ENCODE results near the gene CHMP5.

Gene CHMP5

DNA sequence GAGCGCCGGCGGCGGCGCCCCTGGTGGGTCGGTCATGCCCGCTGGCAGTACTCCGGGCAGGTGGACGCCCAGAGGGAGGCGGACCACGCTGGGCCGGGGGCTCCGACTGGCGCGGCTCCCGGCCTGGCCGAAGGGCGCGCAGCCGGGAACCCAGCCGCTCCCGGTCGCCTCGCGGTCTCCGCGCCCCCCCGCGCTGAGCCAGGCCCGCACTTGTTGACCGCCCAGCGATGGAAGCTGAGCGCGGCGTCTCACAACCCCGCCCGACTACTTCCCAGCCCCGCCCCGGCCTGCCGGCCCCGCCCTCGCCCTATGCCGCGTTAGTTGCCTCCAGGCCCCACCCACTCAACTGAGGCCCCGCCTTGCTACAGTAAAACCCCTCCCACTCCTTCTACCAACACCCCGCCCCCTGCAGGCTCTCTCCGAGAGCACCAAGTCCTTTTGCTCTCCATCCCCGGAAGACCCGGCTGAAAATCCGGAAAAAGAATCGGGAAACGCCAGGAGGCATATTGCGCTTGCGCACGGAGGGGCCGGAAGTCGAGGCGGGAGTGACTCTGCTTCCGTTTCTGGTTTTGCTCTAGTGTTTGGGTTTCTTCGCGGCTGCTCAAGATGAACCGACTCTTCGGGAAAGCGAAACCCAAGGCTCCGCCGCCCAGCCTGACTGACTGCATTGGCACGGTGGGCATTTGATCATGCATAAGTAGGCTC lies at the start of gene CHMP5, which contains the start of gene BAG1:
Gene CHMP5, plus strand, starts transcription at position 577 of the 705 bp plus-strand sequence. Its CDS starts 30 bp downstream, at position 607.
Gene BAG1, minus strand, starts transcription at position 236 of the 705 bp plus-strand sequence.
- TF ChIP-seq, protein P1, sequence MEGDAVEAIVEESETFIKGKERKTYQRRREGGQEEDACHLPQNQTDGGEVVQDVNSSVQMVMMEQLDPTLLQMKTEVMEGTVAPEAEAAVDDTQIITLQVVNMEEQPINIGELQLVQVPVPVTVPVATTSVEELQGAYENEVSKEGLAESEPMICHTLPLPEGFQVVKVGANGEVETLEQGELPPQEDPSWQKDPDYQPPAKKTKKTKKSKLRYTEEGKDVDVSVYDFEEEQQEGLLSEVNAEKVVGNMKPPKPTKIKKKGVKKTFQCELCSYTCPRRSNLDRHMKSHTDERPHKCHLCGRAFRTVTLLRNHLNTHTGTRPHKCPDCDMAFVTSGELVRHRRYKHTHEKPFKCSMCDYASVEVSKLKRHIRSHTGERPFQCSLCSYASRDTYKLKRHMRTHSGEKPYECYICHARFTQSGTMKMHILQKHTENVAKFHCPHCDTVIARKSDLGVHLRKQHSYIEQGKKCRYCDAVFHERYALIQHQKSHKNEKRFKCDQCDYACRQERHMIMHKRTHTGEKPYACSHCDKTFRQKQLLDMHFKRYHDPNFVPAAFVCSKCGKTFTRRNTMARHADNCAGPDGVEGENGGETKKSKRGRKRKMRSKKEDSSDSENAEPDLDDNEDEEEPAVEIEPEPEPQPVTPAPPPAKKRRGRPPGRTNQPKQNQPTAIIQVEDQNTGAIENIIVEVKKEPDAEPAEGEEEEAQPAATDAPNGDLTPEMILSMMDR (IDR thresholded peaks at IDR 0.05; ENCODE audit: low read depth, low read length): peak; percentile 34
- DNase-seq (ENCODE audit: extremely low read depth, low read depth): peak; percentile 99

DNA sequence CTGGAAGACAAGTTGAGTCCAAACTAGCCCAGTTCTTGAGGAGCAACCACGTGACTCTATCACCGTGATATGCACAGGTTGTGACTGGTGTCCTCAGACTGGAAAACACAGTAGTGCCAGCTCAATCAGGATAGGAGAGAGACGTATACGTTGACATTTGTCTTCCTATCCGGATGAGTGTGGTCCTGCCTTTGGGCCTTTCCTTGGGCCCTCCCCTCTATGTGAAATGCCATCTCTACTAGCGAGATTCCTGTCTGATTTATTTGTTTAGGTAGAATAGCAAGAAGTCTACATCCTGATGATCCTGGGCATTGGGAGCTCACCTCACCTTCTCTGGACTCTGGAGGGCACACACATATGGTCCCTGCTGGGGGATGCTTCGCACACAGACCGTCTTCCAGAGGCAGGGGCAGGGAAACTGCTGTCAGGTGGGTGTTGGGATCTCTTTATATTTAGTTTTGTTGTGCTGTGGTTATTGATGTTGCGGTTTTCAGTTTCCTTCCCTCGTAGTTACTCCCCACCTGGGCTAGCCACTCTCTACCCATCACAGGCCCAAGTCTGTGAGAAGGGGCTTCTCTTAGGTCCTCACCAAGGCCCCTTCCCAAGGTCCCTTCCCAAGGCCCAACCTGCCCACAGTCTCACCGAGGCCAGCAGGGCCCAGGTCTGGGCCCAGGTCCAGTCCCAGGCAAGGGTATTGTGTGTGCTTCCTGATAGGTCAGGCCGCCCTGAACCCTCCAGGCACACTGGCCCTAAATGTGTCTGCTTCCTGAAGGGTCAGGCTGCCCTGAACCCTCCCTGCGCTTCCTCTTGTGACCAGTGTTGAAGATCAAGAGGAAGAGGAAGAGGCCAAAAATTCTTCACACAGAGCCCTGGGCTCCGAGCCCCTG lies 43.9 kb upstream of the CHMP5 start:
- TF ChIP-seq, protein P1 (IDR thresholded peaks at IDR 0.05; ENCODE audit: low read depth, low read length): no peak
- DNase-seq (ENCODE audit: extremely low read depth, low read depth): no peak

DNA sequence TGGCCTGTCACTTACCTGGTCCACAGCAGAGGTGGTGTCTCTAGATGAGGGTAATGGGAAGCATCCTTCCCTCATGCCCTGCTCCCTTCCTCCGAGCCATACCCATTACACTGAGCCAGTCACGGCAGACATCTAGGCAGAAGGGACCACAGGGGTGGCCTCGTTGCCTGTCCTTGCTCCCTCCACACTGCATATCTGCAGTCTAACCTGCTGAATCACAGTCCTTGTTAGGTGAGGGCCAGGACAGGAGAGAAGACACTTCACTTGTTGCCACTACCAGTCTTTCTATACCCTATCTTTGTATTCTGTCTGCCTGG lies 43.3 kb upstream of the CHMP5 start:
- TF ChIP-seq, protein P1 (IDR thresholded peaks at IDR 0.05; ENCODE audit: low read depth, low read length): no peak
- no peak for DNase-seq (ENCODE audit: extremely low read depth, low read depth)

DNA sequence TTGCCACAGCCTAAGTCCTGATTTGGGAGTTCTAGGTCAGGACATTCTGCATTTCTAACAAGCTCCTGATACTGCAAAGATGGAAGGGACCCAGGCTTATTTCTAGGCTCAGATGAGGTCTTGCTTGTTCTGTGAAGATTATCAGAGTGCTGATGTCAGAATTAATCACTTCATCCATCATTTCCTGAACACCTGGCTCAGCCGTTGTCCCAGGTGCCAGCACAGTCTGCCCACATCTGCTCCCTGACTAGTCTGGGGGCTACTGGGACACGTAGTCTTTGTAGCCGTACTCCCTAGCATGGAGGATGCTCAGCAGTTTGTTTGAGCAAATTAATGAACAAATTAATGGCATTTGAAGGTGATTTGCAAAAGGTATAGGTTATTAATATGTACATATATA lies 42.8 kb upstream of the CHMP5 start:
- no peak for DNase-seq (ENCODE audit: extremely low read depth, low read depth)
- TF ChIP-seq, protein P1 (IDR thresholded peaks at IDR 0.05; ENCODE audit: low read depth, low read length): no peak

DNA sequence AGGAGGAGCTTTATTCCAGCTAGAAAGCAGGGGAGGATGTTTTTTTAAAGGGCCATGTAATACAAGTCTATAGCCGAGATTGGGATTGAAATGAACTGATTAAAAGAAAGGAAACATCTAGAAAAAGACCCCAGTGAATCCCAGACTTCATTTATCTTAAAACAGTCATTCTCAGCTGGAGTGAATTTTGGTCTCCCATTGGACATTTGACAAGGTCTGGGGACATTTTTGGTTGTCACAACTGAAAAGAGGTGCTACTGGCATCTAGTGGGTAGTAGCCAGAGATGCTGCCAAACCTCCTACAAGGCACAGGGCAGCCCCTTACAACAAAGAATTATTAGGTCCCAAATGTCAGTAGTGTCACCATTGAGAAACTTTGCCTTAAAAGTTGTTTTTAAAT lies 41.2 kb upstream of the CHMP5 start:
- no peak for DNase-seq (ENCODE audit: extremely low read depth, low read depth)
- TF ChIP-seq, protein P1 (IDR thresholded peaks at IDR 0.05; ENCODE audit: low read depth, low read length): peak; percentile 15

DNA sequence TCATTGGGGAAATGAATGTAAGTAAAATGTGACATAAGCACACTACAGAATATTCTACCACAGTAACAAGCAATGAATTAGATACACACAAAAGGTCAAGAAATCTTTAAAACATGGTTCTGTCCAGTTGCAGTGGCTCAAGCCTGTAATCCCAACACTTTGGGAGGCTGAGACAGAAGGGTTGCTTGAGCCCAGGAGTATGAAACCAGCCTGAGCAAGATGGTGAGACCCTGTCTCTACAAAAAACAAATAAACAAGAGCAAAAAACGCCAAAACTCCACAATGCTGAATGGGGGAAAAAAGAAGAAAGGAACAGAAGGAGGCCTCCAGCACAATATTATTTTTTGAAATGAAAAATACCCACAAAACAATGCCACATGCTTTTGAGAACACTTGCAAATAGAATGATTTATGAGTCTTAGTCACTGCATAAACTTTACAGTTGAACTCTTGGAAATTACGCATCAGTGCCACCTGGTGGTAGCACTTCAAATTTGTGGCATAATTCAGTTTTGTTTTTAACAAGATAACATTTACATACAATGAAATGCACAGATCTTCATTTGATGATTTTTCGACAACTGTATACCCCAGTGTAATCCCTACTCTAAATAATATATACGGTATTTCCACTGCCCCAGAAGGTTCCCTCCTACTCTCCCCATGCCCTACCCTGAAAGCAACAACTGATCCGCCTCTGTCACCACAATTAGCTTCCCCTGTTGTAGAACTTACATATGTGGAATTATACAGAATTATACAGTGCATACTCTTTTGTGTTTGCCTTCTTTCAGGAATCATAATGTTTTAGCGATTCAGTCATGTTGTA lies 39.3 kb upstream of the CHMP5 start:
- TF ChIP-seq, protein P1 (IDR thresholded peaks at IDR 0.05; ENCODE audit: low read depth, low read length): peak; percentile 52
- DNase-seq (ENCODE audit: extremely low read depth, low read depth): peak; percentile 49
